GM18867 (cell line): Measurements from ENCODE around the gene CDH13.

ENCODE experiments used
- ATAC-seq: cut with Tn5 transposase; IDR thresholded peaks from one replicate; pipeline ENCODE4 v1.9.1; 2021; ENCODE audit warnings: mild to moderate bottlenecking, moderate library complexity; ENCODE audit not compliant: unreplicated experiment

Gene CDH13

GRCh38 chr16:82626791-82627261 lies at the start of gene CDH13:
Gene CDH13, plus strand, starts transcription at chr16:82626969.
- no peak for ATAC-seq

GRCh38 chr16:82580298-82580890 lies 46.4 kb upstream of the CDH13 start:
- no peak for ATAC-seq

DNA sequence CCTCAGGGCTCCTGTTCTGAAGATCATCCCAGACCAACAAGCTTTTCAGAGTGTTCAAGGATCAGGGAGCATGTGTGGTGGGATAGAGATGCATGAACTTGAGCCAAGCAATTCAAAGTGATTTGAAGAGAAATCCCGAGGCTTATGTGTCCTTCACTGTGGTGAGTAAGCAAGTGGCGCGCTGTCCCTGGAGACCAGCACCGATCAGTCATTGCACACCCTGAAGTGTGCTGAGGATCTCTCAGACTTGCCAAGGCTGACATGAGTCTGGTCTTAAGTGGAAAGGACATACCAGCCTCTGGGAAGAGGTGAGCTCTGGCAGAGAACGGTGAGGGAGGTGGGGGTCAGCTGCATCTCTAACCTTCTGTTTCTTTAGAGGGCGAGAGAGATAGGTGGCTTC lies 43.8 kb upstream of the CDH13 start:
- no peak for ATAC-seq

GRCh38 chr16:82583422-82583821 lies 43.3 kb upstream of the CDH13 start:
- no peak for ATAC-seq

DNA sequence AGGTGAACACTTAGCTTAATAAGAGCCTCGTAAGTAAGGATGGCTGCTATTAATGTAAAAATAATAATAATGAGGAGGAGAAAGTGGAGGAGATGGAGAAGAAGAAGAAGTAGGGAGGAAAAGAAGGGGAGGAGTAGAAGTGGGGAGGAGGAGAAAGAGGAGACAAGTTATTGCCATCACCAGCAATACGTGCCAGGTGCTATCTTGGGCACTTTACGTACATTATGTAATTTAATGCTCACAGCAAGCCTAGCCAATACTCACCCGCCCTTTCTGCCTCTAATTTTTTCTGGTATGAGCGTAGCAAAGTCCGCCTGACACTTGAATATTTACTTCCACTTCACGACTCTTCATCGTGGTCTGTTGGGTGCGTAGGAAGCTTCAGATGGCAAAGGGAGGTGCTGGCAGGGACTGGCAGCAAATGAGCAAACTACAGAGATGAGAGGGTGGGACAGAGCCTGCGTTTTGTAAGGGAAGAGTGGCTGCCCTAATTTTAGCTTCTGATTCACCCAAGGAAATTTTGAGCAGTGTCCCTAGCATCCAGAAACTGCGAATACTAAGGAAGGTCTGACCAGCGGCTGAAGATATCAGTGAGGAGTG lies 42.1 kb upstream of the CDH13 start:
- no peak for ATAC-seq

- ATAC-seq = no peak
Measured at GRCh38 chr16:82585675-82586074, 41.1 kb upstream of the CDH13 start.

- no peak for ATAC-seq
Measured at GRCh38 chr16:82586130-82586529, 40.6 kb upstream of the CDH13 start.

DNA sequence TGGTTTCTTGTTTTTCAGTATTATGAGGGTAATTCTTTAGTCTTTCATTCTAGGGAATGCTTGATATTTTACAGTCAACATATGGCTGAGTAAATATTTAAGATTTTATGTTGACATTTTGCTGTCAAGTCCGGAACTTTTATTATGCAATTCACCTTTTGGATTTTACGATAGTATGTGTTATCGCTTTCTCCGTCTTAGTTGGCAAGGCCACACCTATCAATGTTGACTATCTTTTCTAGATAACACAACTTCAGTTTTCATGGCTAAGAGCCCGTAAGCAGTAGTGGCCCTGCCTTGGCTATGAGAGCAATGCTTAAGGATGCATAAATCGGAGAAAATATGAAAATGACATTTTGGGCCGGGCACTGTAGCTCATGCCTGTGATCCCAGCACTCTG lies 39.5 kb upstream of the CDH13 start:
- ATAC-seq = no peak

DNA sequence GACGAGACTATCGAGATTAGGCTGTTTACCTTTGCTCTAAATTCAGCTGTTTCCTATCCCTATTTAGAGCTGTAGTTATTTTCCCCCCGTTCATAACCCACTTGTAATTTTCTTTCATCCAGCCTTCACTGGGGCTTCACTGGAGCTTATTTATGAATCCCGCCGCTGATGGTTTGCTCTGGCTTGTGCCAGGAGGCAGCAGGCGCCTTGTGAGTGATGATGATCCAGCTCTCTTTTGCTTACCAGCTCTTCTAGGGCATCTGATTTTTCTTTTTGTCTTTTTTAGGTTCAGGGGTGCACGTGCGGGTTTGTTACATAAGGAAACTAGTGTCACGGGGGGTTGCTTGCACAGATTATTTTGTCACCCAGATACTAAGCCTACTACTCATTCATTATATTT lies 37.4 kb upstream of the CDH13 start:
- ATAC-seq = no peak

DNA sequence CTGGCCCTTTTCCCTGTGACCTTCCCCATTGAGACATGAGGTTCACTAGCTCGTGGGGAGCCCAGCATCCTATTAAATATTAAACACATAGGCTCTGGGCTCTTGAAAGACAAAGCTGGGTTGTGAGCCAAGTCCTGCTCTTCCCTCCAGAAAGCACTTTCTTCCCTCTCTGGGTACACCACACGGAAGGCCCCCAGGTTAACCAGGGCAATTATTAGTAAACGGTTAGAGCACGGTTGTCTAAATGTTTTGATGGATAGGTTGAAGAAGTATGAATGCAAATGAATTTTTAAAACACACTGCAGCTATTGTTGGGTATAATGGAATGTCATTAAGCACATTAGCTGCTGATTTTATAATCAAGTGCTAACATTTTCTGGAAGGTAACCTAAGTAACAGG lies 32.7 kb upstream of the CDH13 start:
- ATAC-seq = no peak

- ATAC-seq = no peak
Measured at GRCh38 chr16:82598771-82599170, 28.0 kb upstream of the CDH13 start.

- ATAC-seq = no peak
Measured at GRCh38 chr16:82601989-82602640, 24.7 kb upstream of the CDH13 start.

GRCh38 chr16:82603784-82604411 lies 22.9 kb upstream of the CDH13 start:
- no peak for ATAC-seq

DNA sequence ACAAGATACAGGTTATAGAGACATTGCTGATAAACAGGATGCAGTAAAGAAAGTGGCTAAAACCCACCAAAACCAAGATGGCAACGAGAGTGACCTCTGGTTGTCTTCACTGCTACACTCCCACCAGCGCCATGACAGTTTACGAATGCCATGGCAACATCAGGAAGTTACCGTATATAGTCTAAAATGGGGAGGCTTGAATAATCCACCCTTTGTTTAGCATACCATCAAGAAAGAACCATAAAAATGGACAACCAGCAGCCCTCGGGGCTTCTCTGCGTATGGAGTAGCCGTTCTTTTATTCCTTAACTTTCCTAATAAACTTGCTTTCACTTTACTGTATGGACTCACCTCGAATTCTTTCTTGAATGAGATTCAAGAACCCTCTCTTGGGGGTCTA lies 21.7 kb upstream of the CDH13 start:
- no peak for ATAC-seq

DNA sequence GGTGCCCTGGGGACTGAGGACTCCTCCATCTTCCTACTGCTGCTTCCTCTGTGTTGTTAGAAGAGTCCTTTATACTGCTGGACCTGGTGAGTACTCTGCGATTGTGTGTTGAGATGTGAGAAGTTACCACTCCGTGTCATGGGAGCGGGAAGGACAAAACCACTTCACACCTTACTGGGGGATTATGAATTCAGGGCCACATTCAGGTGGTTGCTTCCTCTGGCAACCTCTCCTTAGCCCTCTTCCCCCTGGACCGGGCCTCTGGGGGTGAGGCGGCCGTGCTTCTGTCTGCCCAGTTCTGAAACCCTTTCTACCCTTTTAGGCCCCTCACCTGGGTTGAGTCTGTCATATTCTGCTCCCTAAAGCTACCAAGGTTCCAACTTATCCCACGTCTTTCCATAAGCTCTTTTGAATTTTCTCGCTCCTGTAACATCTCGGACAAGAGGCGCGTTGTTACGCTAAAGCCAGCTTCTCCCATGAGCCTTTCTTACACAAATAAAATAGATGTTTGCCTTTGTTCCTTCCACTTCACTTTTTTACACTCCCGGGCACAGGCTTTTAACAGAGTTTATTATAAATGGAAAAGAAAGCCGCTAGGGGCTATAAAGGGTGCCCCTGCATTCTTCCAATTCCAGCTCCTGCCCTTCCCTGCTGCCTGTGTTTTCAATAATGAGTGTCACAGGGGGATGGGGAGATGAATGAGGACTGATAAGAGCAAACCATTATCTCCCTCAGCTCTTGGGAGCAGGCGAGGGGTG lies 20.7 kb upstream of the CDH13 start:
- no peak for ATAC-seq

DNA sequence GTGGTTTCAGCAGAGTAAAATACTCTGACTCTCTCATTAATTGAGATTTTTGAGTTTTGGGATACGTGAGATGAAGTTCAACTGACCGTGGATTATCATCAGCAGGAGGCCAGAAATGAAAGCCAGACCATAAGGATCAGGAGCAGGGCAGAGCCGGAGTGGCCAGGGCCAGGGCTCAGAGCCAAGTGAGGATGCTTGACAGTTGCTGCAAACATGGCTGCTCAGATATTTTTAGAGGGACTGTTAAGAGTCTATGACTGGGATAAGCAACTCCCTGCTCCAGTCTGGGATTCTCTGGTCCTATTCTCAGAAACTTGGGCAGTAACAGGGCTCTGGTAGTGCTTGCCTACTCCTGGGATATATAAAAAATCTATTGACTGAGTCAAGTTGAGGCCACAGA lies 17.6 kb upstream of the CDH13 start:
- no peak for ATAC-seq

GRCh38 chr16:82612263-82612662 lies 14.5 kb upstream of the CDH13 start:
- ATAC-seq = no peak

DNA sequence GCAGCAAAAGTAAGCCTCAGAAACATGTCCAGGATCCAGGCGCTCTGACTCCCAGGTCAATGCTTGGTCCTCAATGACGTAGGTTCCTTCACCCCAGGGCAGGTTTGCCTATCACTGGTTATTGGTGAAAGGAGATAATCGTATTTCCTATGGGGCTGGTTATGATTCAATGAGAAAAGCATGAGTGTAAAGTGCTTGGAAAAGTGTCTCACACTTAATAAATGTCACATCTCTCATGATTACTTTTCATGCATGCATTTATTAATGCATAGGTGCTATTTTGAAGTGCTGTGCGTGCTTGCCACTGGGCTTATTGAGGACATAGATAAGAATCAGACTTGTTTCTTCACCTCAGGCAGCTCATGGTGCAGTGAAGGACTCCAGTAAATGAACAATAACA lies 10.4 kb upstream of the CDH13 start:
- no peak for ATAC-seq

DNA sequence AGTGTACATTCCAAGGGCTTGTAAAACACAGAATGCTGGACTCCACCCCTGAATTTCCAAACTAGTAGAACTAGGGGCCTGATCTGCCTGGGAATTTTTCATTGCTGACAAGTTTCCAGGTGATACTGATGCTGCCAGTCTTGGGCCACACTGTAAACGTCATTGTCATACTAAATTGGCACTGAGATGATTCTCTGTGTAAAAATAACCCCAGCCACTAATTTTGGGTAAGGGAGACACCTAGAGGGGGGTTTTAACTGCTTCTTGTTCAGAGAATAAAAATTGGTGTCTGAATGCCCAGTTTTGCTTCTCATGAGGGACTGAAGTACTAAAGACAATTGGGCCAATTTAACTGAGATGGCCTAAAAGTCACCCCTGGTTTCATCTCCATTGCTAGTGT lies 5.0 kb upstream of the CDH13 start:
- ATAC-seq = no peak

- no peak for ATAC-seq
Measured at GRCh38 chr16:82623241-82623640, 3.5 kb upstream of the CDH13 start.
